Spinal cord (tissue), 10 donors: Measurements from ENCODE around the gene ADCY9. TPM values are rescaled to one million over a fixed set of nuclear protein-coding genes. Genes with fewer than 3 reads are reported as not detected.
"Not testable (repeated sequence)": the region's sequence is repeated elsewhere in the genome, so short reads cannot be mapped to it uniquely, and the experiment has no call there.

ENCODE experiments used
- DNase-seq, 6 donors: peaks; one replicate each; pipeline versions ENCODE4 v3.0.0 to v3.0.0-alpha.2; 2013 to 2015; ENCODE audit warnings: low spot score in 6 of 6, low read depth in 4 of 6
- H3K27ac ChIP-seq: one replicate; pipeline ENCODE4 v1.5.1; 2013; ENCODE audit warnings: low read depth, low read length, control low read depth
- H3K27me3 ChIP-seq: one replicate; pipeline ENCODE4 v1.6.1; 2013; ENCODE audit warnings: low read length; ENCODE audit not compliant: control insufficient read depth, insufficient read depth
- H3K36me3 ChIP-seq: one replicate; pipeline ENCODE4 v1.6.1; 2013; ENCODE audit warnings: low read length; ENCODE audit not compliant: control insufficient read depth, insufficient read depth
- H3K4me1 ChIP-seq: one replicate; pipeline ENCODE4 v1.6.1; 2013; ENCODE audit warnings: low read length; ENCODE audit not compliant: control insufficient read depth, insufficient read depth
- H3K4me3 ChIP-seq: one replicate; pipeline ENCODE4 v1.5.1; 2013; ENCODE audit warnings: low read depth, low read length, control low read depth
- H3K9me3 ChIP-seq: one replicate; pipeline ENCODE4 v1.6.1; 2013; ENCODE audit warnings: low read length; ENCODE audit not compliant: control insufficient read depth, insufficient read depth
- WGBS: methylation state at CpG from one replicate; pipeline ENCODE4 v1.1.5; 2013; ENCODE audit warnings: missing lambda C conversion rate; ENCODE audit not compliant: insufficient coverage; 5-methylcytosine and 5-hydroxymethylcytosine counted together
- polyA plus RNA-seq, 2 donors: library from polyadenylated mRNA; unstranded; fragments of 120-200 nt; gene quantifications; one replicate each; pipeline ENCODE4 v1.2.1, GENCODE V29; 2013; ENCODE audit not compliant: insufficient read length in 2 of 2
- total RNA-seq, 2 donors: library from RNA; depleted of rRNA in 1 of 2; stranded (reverse); fragments of 120-200 nt in 1 of 2; fragments of >200 nt in 1 of 2; gene quantifications; one replicate each; pipeline versions ENCODE4 v1.2.3 to v1.2.4, GENCODE V29; 2013 to 2014
- donor health status: healthy.

Gene ADCY9
- total and polyA plus RNA-seq, 4 donors = 12.0 to 13.4 (median 13.0) TPM

DNA sequence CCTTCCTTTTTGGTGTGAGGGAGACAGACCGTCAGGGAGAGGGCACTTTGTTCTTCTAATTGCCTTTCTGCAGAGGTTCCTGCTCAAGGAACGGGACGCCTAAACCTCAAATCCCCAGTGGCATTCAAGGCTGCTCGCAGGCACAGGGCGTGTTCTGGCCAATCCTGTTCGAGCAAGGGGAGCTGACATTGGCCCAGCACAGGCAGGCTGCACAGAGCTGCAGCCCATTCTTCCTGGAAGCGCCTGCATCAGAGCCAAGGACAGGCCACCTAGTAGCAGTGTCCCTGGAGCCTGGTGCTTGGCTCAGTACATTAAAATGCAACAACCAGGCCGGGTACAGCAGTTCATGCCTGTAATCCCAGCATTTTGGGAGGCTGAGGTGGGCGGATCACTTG, 163.5 kb downstream of the ADCY9 start:
- Histone ChIP-seq H3K4me3 (no peak overlapping the region), H3K36me3 (no peaks in the 10 kb centered on the region), H3K27ac (no peak overlapping the region), H3K4me1 (peaks cover 20% of the 10 kb centered on the region), H3K9me3 (no peaks in the 10 kb centered on the region), H3K27me3 (peaks cover 2% of the 10 kb centered on the region)
- 46% methylated on average over 8 of the region's 9 CpGs for WGBS
- DNase-seq = peak in 1 of 6 donors; percentile 44

DNA sequence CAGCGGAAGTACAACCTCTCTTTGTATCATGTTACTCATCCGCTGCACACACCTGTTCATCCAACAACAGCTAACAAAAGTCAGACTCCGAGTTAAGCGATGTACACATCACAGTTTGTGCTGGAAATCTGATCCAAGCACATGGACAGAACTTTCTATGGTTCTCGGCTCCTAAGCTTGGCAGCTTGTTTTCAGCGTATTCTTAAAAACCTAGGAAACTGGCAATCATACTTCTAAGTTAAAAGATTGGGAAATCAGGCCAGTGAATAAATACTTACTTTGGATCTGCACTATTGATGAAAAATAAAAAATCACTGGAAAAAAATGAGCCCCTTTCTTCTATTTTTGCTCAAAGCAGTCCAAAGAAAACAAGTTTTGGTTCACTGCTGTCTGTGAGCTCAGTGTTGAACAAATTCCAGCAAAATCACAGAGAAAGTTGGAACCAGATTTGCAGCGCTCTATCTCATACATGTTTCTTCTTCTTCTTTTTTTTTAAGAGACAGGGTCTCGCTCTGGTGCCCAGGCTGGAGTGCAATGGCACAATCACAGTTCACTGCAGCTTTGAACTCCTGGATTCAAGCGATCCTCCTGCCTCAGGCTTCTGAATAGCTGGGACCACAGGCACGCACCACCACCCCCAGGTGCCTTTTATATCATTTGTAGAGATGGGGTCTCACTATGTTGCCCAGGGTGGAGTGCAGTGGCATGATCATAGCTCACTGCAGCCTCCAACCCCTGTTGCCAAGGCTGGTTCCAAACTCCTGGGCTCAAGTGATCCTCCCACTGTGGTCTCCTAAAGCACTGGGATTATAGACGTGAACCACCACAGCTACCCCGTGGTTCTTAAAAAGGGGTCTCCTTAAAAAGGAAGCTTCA, 164.1 kb downstream of the ADCY9 start:
- WGBS = 56% methylated on average over 5 of the region's 12 CpGs
- Histone ChIP-seq H3K36me3 (no peaks in the 10 kb centered on the region), H3K4me1 (peaks cover 20% of the 10 kb centered on the region), H3K27me3 (peaks cover 2% of the 10 kb centered on the region), H3K9me3 (no peaks in the 10 kb centered on the region), H3K4me3 (no peak overlapping the region), H3K27ac (peak overlapping the region; percentile 75)
- DNase-seq = peak in 1 of 6 donors; percentile 84

DNA sequence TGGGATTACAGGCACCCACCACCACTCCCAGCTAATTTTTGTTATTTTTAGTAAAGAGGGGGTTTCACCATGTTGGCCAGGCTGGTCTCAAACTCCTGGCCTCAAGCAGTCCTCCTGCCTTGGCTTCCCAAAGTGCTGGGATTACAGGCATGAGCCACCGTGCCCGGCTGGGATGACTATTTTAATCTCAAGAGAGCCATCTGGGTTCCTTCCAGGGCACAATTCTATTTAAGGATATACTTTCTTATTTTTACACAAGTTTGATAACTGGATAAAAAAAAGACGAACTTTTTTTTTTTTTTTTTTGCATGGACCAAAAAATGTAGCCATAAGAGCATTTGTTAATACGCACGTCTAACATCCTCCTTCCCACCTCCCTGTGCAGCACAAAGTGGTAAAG, 164.9 kb downstream of the ADCY9 start:
- peak overlapping the region; percentile 75 for H3K27ac ChIP-seq
- DNase-seq, H3K9me3 ChIP-seq, H3K4me3 ChIP-seq, H3K36me3 ChIP-seq, H3K27me3 ChIP-seq: not testable (repeated sequence)
- WGBS = 100% methylated on average over 2 of the region's 5 CpGs
- peaks cover 20% of the 10 kb centered on the region for H3K4me1 ChIP-seq

DNA sequence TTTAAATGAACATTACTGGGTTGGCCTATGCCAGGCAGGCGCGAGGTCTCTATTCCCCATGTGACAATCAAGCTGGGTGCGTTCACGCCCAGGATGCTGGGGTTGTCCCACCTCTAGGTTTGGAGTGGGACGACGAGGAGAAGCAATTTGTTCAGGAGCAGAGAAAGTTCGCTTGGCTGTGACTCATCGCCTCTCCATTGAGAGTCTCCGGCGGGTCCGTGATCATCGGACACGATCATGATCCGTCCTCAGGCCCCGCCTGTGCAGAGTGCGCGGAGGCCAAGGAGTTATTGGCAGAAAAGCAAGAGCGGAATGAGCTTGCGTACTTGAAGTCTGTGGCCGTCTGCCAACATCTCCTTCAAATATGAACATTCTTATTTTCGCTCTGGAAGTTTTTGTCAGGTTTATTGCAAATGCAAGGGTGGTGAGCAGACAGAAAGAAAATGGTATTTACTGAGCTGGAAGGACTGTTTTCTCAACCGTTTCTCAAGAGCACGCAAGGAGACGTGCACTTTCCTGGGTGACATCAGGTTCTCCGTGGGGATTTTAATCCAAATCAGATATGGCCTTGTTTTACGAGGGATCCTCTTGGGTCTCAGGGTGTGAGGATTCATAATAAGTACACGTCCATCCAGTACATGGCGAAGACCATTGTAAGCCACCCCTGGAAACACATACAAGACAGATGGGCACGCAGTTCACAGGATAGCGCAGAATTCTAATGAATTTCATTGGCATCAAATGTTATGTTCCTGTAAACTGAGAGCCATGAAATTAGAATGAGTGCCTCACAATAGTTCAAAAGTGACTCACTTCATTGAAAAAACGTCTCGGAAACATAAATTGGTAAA, 165.7 kb downstream of the ADCY9 start:
- no peaks in the 10 kb centered on the region for H3K9me3 ChIP-seq
- peak in 2 of 6 donors; percentile 70 to 82 for DNase-seq
- H3K27me3 ChIP-seq = peaks cover 2% of the 10 kb centered on the region
- WGBS = 67% methylated on average over 22 of the region's 32 CpGs
- H3K4me3 ChIP-seq = no peak overlapping the region
- H3K4me1 ChIP-seq = peaks cover 20% of the 10 kb centered on the region
- no peaks in the 10 kb centered on the region for H3K36me3 ChIP-seq
- H3K27ac ChIP-seq = peak overlapping the region; percentile 81

DNA sequence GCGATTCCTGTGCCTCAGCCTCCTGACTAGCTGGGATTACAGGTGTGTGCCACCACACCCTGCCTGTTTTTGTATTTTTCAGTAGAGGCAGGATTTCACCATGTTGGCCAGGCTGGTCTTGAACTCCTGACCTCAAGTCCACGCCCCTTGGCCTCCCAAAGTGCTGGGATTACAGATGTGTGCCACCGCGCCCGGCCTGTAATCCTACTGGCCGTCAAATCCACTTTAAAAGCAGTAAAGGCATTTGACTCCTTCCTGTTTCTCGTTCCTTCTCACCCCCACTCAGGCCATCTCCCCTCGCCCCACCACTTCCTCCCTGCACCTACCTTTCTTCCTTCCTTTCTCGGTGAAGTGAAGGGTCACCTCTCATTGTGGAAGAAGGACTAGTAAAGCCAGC, 166.3 kb downstream of the ADCY9 start:
- Histone ChIP-seq H3K4me1 (peaks cover 20% of the 10 kb centered on the region), H3K27ac (peak overlapping the region; percentile 30), H3K36me3 (no peaks in the 10 kb centered on the region), H3K9me3 (no peaks in the 10 kb centered on the region), H3K4me3 (no peak overlapping the region), H3K27me3 (peaks cover 2% of the 10 kb centered on the region)
- WGBS = 79% methylated on average over 6 of the region's 9 CpGs
- DNase-seq = no peak

DNA sequence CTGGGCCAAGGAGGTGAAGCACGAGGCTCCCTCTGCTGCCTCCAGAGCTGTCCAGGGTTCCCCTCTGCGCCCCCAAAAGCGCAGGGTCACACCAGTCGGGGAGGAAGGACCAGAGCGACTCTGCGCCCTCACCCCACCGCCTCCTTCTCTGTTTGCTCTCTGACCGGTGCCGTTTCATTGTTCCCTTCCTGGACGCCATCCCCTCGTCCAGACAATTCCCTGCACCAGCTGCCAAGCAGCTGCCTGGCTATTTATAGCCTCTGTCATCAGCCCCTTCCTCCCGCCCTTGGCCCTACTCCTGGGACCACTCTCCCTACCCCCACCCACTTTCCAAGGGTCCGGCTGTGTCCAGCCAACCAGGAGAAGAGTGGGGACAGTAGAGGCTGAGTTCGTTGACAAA, 167.0 kb downstream of the ADCY9 start:
- Histone ChIP-seq H3K4me3 (no peak overlapping the region), H3K27ac (no peak overlapping the region), H3K9me3 (no peaks in the 10 kb centered on the region), H3K27me3 (peaks cover 2% of the 10 kb centered on the region), H3K36me3 (no peaks in the 10 kb centered on the region), H3K4me1 (peaks cover 16% of the 10 kb centered on the region)
- 39% methylated on average over 11 of the region's 14 CpGs for whole genome bisulfite sequencing
- DNase-seq = no peak

DNA sequence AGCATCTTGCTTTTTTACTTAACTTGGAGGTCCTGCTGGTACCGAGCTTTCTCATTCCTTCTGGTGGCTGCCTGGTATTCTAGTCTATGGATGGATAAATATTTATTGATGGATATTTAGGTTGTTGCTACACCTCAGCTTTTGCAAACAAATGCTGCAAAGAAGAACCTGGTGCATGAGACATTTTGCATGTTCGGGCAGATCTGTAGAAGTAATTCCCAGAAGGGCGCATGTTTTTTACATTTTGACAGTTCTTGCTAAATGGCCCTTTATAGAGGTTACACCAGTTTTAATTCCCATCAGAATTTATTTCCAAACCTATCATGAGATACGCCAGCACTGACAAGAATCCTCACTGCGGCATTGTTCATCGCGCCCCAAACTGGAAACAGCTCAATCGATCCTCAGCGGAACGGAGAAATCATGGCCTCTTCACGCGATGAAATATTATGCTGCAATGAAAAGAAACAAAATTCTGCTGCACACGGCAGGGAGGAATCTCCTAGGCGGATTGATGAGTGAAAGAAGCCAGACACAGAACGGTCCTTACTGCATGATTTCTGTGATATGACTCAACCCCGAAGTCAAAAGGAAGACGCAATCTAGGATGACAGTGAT, 167.8 kb downstream of the ADCY9 start:
- H3K36me3 ChIP-seq = no peaks in the 10 kb centered on the region
- 91% methylated on average over 16 of the region's 17 CpGs for WGBS
- peaks cover 12% of the 10 kb centered on the region for H3K4me1 ChIP-seq
- H3K4me3 ChIP-seq = no peak overlapping the region
- no peak for DNase-seq
- H3K27me3 ChIP-seq = peaks cover 2% of the 10 kb centered on the region
- H3K9me3 ChIP-seq = no peaks in the 10 kb centered on the region
- H3K27ac ChIP-seq = no peak overlapping the region

DNA sequence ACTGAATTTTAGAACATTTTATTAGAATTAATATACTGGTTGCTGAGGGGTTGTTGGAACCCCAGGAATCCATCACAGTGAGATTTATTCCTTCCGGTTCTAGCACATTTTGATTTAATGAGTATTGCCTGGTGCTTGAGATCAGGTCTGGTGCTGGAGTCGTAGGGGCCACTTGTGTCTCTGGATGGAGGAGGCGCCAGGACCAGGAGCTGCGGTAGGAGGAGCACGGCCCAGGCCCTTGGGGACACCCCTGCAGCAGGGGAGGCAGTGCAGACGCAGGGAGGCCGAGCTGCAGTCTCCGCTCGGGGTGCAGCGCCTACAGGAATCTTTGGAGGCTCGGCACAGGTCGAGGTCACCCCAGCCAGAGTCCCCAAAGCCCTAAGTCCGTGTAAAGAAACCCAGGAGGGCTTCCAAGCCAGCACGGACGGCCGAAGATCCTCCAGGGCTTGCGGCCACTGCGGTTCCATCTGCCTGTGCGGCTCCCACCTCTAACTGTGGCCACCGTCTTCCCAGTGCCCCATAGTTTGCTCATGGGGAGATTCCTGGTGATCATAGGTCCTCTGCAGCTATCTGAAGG, 169.6 kb downstream of the ADCY9 start:
- Histone ChIP-seq H3K9me3 (no peaks in the 10 kb centered on the region), H3K36me3 (no peaks in the 10 kb centered on the region), H3K4me1 (peaks cover 7% of the 10 kb centered on the region), H3K27ac (no peak overlapping the region), H3K4me3 (no peak overlapping the region), H3K27me3 (no peaks in the 10 kb centered on the region)
- DNase-seq = no peak
- 86% methylated on average over 20 of the region's 20 CpGs for WGBS
